GM12878 (cell line): ENCODE measurements around the gene CRYGD. TPM values are rescaled to one million over a fixed set of nuclear protein-coding genes. Genes with fewer than 3 reads are reported as not detected.

ENCODE experiments used
- ATAC-seq: fragments of 200-7000 bp; cut with Tn5 transposase; 3 replicates; pipeline ENCODE4 v1.9.1; 2020; ENCODE audit warnings: mild to moderate bottlenecking, moderate library complexity
- BruUV-seq: library from RNA; stranded (reverse); fragments of 400-500 nt; replicated peaks from 2 replicates; lab custom pipeline; 2021; lab: Mats Ljungman, UMichigan
- CTCF ChIA-PET: fragments of 300-600 bp; sonication (Branson Sonifier 250); formaldehyde crosslinking; extraction: SDS; loops from one replicate; lab custom pipeline; 2021; ENCODE audit warnings: inconsistent platforms; lab: Yijun Ruan, JAX
- POLR2A ChIA-PET: fragments of 350-600 bp; formaldehyde crosslinking; extraction: SDS; loops from one replicate; lab custom pipeline; 2021; ENCODE audit warnings: inconsistent platforms; lab: Charles Lee
- RAD21 ChIA-PET: fragments of 300-600 bp; sonication (Branson Sonifier 250); formaldehyde crosslinking; loops from one replicate; lab custom pipeline; 2023; ENCODE audit warnings: antibody characterized with exemption; ENCODE audit not compliant: unreplicated experiment; lab: Charles Lee
- SMC1A ChIA-PET: fragments of 300-600 bp; sonication (Branson Sonifier 250); formaldehyde crosslinking; loops from one replicate; lab custom pipeline; 2023; ENCODE audit not compliant: unreplicated experiment, uncharacterized antibody; lab: Charles Lee
- DNase-seq: peaks from one replicate; pipeline ENCODE4 v3.0.0-alpha.2; 2011; ENCODE audit warnings: low read depth, low spot score
- FAIRE-seq: peaks from 3 replicates; lab custom pipeline; 2011; peaks lifted over from hg19 to GRCh38; lab: Jason Lieb, UNC
- H2AFZ ChIP-seq: 2 replicates; pipeline ENCODE4 v1.6.0; 2011; ENCODE audit warnings: low read depth, low read length, control low read depth; ENCODE audit not compliant: control insufficient read depth
- H3K27ac ChIP-seq: 2 replicates; pipeline ENCODE4 v1.5.1; 2011; ENCODE audit warnings: control low read depth; ENCODE audit not compliant: control insufficient read depth, insufficient read depth
- H3K27me3 ChIP-seq, 2 experiments: replicated peaks in 1 of 2; 2 replicates each; pipeline versions ENCODE4 v1.6.0 to v1.6.1; 2011; ENCODE audit warnings: low read length in 1 of 2; ENCODE audit not compliant: control insufficient read depth in 2 of 2, insufficient read depth in 2 of 2
- H3K36me3 ChIP-seq, 2 experiments: 2 replicates each; pipeline ENCODE4 v1.5.1; 2011; ENCODE audit warnings: low read length in 1 of 2; ENCODE audit not compliant: control insufficient read depth in 2 of 2, insufficient read depth in 2 of 2
- H3K4me1 ChIP-seq: 2 replicates; pipeline ENCODE4 v1.6.1; 2011; ENCODE audit warnings: mild to moderate bottlenecking, low read length, moderate library complexity, mixed read lengths; ENCODE audit not compliant: control insufficient read depth, insufficient read depth
- H3K4me2 ChIP-seq: 2 replicates; pipeline ENCODE4 v1.6.0; 2011; ENCODE audit warnings: control low read depth; ENCODE audit not compliant: control insufficient read depth, insufficient read depth
- H3K4me3 ChIP-seq: fragments of 200-600 bp; sonication (generic); 2 replicates; pipeline ENCODE4 v1.5.1; 2016
- H3K79me2 ChIP-seq: 2 replicates; pipeline ENCODE4 v1.6.0; 2011; ENCODE audit warnings: low read length; ENCODE audit not compliant: control insufficient read depth, insufficient read depth
- H3K9ac ChIP-seq: 2 replicates; pipeline ENCODE4 v1.8.0; 2011; ENCODE audit warnings: low read length, control low read depth, mixed read lengths; ENCODE audit not compliant: control insufficient read depth, insufficient read depth
- H3K9me3 ChIP-seq: replicated peaks from 3 replicates; pipeline ENCODE4 v1.5.1; 2011; ENCODE audit warnings: mild to moderate bottlenecking, low read length; ENCODE audit not compliant: control insufficient read depth, insufficient read depth
- H4K20me1 ChIP-seq: 2 replicates; pipeline ENCODE4 v1.6.0; 2011; ENCODE audit not compliant: control insufficient read depth, insufficient read depth
- DPF2 ChIP-seq: fragments of 450-650 bp; IDR thresholded peaks from 2 replicates; pipeline ENCODE4 v1.6.1; 2017; ENCODE audit warnings: mild to moderate bottlenecking
- FOXK2 ChIP-seq: fragments of 450-650 bp; IDR thresholded peaks from 2 replicates; pipeline ENCODE4 v1.6.1; 2017; ENCODE audit warnings: mild to moderate bottlenecking, moderate library complexity
- HDGF ChIP-seq: fragments of 450-650 bp; IDR thresholded peaks from 2 replicates; pipeline ENCODE4 v1.6.1; 2016; ENCODE audit warnings: antibody characterized with exemption
- IKZF2 ChIP-seq, 2 experiments: fragments of 450-650 bp; IDR thresholded peaks; 2 replicates each; pipeline ENCODE4 v1.6.1; 2017; ENCODE audit warnings: mild to moderate bottlenecking in 2 of 2, moderate library complexity in 2 of 2
- KAT2A ChIP-seq: conservative IDR thresholded peaks from 2 replicates; pipeline ENCODE4 v1.6.1; 2011; ENCODE audit warnings: low read depth, low read length; ENCODE audit not compliant: control insufficient read depth
- MEF2A ChIP-seq: IDR thresholded peaks from 2 replicates; pipeline ENCODE4 v1.6.1; 2011; ENCODE audit warnings: low read depth, mild to moderate bottlenecking, low read length, moderate library complexity; ENCODE audit not compliant: insufficient read depth
- MTA3 ChIP-seq: IDR thresholded peaks from 2 replicates; pipeline ENCODE4 v1.6.1; 2012; ENCODE audit warnings: low read length, inconsistent platforms, borderline replicate concordance
- PML ChIP-seq: IDR thresholded peaks from 2 replicates; pipeline ENCODE4 v1.6.1; 2012; ENCODE audit warnings: low read length, inconsistent platforms
- RAD21 ChIP-seq: IDR thresholded peaks from 2 replicates; pipeline ENCODE4 v1.6.1; 2011; ENCODE audit warnings: mild to moderate bottlenecking, low read depth, low read length, moderate library complexity; ENCODE audit not compliant: insufficient read depth
- RB1 ChIP-seq: fragments of 450-650 bp; formaldehyde crosslinking; IDR thresholded peaks from 2 replicates; pipeline ENCODE4 v1.6.1; 2017; ENCODE audit warnings: mild to moderate bottlenecking, borderline replicate concordance
- SMC3 ChIP-seq: IDR thresholded peaks from 2 replicates; pipeline ENCODE4 v1.6.1; 2011; ENCODE audit warnings: low read length, improper control_type of control experiment, borderline replicate concordance
- WGBS: methylation state at CpG from one replicate; pipeline ENCODE4 v1.1.6; 2016; ENCODE audit warnings: low lambda C conversion rate; ENCODE audit not compliant: insufficient replicate concordance, insufficient coverage; ENCODE audit errors: missing lambda C conversion rate; 5-methylcytosine and 5-hydroxymethylcytosine counted together
- in situ Hi-C: fragments of 300-500 bp; cut with MboI; formaldehyde crosslinking; loops from 9 replicates; pipeline ENCODE4 v1.14.3; 2018; ENCODE audit warnings: mixed read lengths
- intact Hi-C: fragments of 100-400 bp; cut with micrococcal nuclease; formaldehyde crosslinking; loops from one replicate; pipeline ENCODE4 v1.14.2; 2022; ENCODE audit not compliant: unreplicated experiment
- polyA plus RNA-seq, 11 experiments: library from polyadenylated mRNA; depleted of rRNA in 4 of 11; unstranded in 6 of 11; stranded (reverse) in 5 of 11; fragments of >200 nt; fragmentation: Nextera tagmentation in 4 of 11; fragmentation: Illumina TruSeq in 1 of 11; extraction: Ambion mirVana in 4 of 11; extraction: Trizol in 1 of 11; gene quantifications; 1 replicate in 1 of 11; 2 replicates in 10 of 11; pipeline versions ENCODE4 v1.2.1 to v1.2.3, GENCODE V29; 2011 to 2016; ENCODE audit warnings: inconsistent platforms in 2 of 11, missing spikeins in 2 of 11, low read depth in 1 of 11
- total RNA-seq, 4 experiments: library from RNA; depleted of rRNA in 3 of 4; stranded (reverse); fragments of >200 nt in 3 of 4; fragmentation: Illumina TruSeq in 1 of 4; extraction: Trizol in 1 of 4; gene quantifications; 2 replicates each; pipeline versions ENCODE4 v1.2.1 to v1.2.3, GENCODE V29; 2013 to 2021
- TF ChIP-seq, protein P1 (sequence below): fragments of 150-350 bp; IDR thresholded peaks from 2 replicates; pipeline ENCODE4 v1.6.1; 2014; ENCODE audit warnings: mild to moderate bottlenecking, low read depth, low read length
- TF ChIP-seq, protein P2 (sequence below): fragments of 450-650 bp; formaldehyde crosslinking; IDR thresholded peaks from 2 replicates; pipeline ENCODE4 v1.5.0; 2022; ENCODE audit warnings: mild to moderate bottlenecking, missing genetic modification characterization

CRYGD gene
- total and polyA plus RNA-seq, 10 of the 15 experiments (the other 5 are each of a cell fraction or from before 2014, with no cell fraction given), result not detected

DNA sequence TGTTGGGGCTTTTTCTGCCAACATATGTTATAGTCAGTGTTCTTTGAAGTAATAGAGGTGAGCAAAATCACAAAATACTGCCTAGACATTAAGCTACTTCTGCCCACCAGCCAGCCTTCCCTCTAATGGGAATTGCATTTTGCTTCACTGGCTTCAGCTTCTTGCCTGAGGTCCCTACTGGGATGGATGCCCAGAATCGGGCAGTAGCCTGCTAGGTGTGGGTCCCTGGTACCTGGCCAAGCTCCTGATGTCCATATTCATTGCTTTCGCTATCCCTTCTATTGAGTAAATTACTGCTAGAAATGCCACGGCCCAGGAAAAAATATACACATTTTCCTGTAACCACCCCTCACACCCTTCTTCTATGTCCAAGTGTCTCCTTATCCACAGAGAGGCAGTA is 27.0 kb downstream of the CRYGD start:
- no peak for FAIRE-seq
- ChIA-PET CTCF (no interaction called here), SMC1A (no interaction called here), POLR2A (interaction anchor here (0.6 kb wide), 2 partner anchors 81 to 133 kb away, joined by 3 to 5 read pairs; no protein-coding TSS in a partner anchor)
- no peak for ATAC-seq
- 31% methylated on average over 3 of the region's 3 CpGs for WGBS
- intact Hi-C loops (no loop called here), in situ Hi-C loops (no loop called here)
- no TSS peak for BruUV-seq
- Histone ChIP-seq H3K4me2 (no peak overlapping the region), H4K20me1 (no peaks in the 10 kb centered on the region), H3K27ac (no peak overlapping the region), H3K4me1 (no peaks in the 10 kb centered on the region), H2AFZ (no peak overlapping the region), H3K79me2 (no peaks in the 10 kb centered on the region), H3K9me3 (no peaks in the 10 kb centered on the region), H3K4me3 (no peak overlapping the region)
- DNase-seq, result no peak
- TF ChIP-seq PML (no peak), SMC3 (no peak), RAD21 (no peak), MEF2A (no peak), DPF2 (no peak), KAT2A (no peak), IKZF2 (IDR thresholded peaks at IDR 0.05) (no peak), MTA3 (no peak), RB1 (no peak), FOXK2 (no peak), HDGF (no peak)
- TF ChIP-seq, protein P1, sequence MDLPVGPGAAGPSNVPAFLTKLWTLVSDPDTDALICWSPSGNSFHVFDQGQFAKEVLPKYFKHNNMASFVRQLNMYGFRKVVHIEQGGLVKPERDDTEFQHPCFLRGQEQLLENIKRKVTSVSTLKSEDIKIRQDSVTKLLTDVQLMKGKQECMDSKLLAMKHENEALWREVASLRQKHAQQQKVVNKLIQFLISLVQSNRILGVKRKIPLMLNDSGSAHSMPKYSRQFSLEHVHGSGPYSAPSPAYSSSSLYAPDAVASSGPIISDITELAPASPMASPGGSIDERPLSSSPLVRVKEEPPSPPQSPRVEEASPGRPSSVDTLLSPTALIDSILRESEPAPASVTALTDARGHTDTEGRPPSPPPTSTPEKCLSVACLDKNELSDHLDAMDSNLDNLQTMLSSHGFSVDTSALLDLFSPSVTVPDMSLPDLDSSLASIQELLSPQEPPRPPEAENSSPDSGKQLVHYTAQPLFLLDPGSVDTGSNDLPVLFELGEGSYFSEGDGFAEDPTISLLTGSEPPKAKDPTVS, result no peak
- TF ChIP-seq, protein P2, sequence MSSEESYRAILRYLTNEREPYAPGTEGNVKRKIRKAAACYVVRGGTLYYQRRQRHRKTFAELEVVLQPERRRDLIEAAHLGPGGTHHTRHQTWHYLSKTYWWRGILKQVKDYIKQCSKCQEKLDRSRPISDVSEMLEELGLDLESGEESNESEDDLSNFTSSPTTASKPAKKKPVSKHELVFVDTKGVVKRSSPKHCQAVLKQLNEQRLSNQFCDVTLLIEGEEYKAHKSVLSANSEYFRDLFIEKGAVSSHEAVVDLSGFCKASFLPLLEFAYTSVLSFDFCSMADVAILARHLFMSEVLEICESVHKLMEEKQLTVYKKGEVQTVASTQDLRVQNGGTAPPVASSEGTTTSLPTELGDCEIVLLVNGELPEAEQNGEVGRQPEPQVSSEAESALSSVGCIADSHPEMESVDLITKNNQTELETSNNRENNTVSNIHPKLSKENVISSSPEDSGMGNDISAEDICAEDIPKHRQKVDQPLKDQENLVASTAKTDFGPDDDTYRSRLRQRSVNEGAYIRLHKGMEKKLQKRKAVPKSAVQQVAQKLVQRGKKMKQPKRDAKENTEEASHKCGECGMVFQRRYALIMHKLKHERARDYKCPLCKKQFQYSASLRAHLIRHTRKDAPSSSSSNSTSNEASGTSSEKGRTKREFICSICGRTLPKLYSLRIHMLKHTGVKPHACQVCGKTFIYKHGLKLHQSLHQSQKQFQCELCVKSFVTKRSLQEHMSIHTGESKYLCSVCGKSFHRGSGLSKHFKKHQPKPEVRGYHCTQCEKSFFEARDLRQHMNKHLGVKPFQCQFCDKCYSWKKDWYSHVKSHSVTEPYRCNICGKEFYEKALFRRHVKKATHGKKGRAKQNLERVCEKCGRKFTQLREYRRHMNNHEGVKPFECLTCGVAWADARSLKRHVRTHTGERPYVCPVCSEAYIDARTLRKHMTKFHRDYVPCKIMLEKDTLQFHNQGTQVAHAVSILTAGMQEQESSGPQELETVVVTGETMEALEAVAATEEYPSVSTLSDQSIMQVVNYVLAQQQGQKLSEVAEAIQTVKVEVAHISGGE (CRISPR knock-in tag), result no peak
- TF ChIP-seq, all 136 proteins: peak for 0
- H3K9ac ChIP-seq, result no peak overlapping the region
- RAD21 ChIA-PET, result no interaction called here
- H3K36me3 ChIP-seq, result no peaks in the 10 kb centered on the region
- H3K27me3 ChIP-seq, result no peaks in the 10 kb centered on the region; a peak in 1 of 4 replicates
